Measurements from ENCODE around the gene NKD1. TPM values are rescaled to one million over a fixed set of nuclear protein-coding genes. Genes with fewer than 3 reads are reported as not detected.
A peak's percentile ranks its signal among the peaks of the same experiment; 100 is the strongest.

The NKD1 gene
- polyA plus RNA-seq, 3 donors = 0.01 TPM; not detected in 2

DNA sequence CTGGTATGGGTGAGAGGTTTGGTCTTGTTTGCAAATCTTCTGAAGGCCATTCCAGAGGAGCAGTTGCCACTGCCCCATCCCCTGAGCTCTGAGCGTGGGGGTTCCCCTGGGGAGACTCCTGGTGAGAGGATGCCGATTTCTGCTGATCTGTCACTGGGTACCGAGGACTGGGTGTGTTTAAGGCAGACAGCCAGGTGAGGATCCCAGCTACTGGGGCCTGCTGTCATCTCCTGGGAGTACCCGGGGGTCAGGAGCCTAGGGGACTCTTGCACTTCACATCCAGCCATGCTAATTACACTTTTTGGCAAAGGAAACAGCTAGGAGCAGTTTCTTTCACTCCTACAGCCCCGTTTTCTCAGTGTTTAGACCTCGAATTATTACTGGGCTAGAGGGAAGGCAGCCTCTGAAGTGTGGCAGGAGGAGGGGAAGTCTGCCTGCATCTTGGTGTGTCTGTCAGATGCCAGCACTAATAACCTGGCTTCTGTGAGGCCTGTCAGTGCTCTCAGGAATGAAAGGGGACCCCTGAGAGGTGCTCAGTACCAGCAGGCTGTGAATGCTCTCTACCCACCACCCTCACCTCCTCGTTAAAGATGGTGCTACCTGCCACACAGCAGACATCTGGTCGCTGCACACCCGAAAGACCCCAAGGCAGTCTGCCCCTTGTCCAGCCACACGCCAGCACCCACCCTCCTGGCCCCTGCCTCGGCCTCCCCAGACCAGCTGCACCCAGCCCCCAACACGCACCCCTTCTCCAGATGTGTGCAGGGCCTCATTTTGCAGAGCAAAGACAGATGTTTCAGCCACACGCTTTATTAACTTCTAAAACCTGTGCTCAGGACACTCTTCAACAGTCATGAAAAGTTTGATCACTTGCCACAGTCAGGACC is 89.8 kb downstream of the NKD1 start:
- no peaks in the 10 kb centered on the region for H3K27me3 ChIP-seq (ENCODE audit: control insufficient read depth in 2 of 2, insufficient read depth in 2 of 2, low read length in 2 of 2)
- H4K20me1 ChIP-seq (ENCODE audit: insufficient read depth, low read length) = no peaks in the 10 kb centered on the region
- no peak overlapping the region for H3K9ac ChIP-seq (ENCODE audit: insufficient read depth, low read length, poor library complexity, severe bottlenecking)
- no peak overlapping the region for H2AFZ ChIP-seq (ENCODE audit: insufficient read depth, low read depth, low read length, poor library complexity, severe bottlenecking)
- Mint-ChIP-seq H3K27ac (peak overlapping the region in 1 of 7 donors; percentile 47), H3K9me3 (peaks cover 0 to 3% (median 0%) of the 10 kb centered on the region in 7 donors), H3K4me1 (peaks cover 16% of the 10 kb centered on the region), H3K4me3 (no peak overlapping the region), H3K36me3 (no peaks in the 10 kb centered on the region), H3K27me3 (ENCODE audit: low read depth in 3 of 3) (peaks cover 4 to 9% (median 9%) of the 10 kb centered on the region in 3 donors)
- DNase-seq = no peak
- H3K4me2 ChIP-seq (replicated peaks; ENCODE audit: extremely low read depth, low read length, poor library complexity, severe bottlenecking) = no peak overlapping the region
- peaks cover 11% of the 10 kb centered on the region in 2 donors for H3K4me1 ChIP-seq (ENCODE audit: control insufficient read depth in 1 of 2, insufficient read depth in 2 of 2, low read length in 2 of 2)
- no peaks in the 10 kb centered on the region for H3K79me2 ChIP-seq (ENCODE audit: insufficient read depth, low read length)
- no peaks in the 10 kb centered on the region for H3K36me3 ChIP-seq (replicated peaks in 1 of 2; ENCODE audit: control insufficient read depth in 1 of 2, insufficient read depth in 2 of 2, low read length in 2 of 2)
- no peak overlapping the region for H3K27ac ChIP-seq (ENCODE audit: low read depth in 1 of 2, low read length in 2 of 2)
- intact Hi-C loops (cut with micrococcal nuclease) = no loop called here
- no peaks in the 10 kb centered on the region for H3K9me3 ChIP-seq (replicated peaks in 1 of 2; ENCODE audit: control insufficient read depth in 1 of 2, insufficient read depth in 1 of 2, low read length in 2 of 2)
- WGBS (ENCODE audit: insufficient coverage) = 90% methylated on average over 9 of the region's 13 CpGs
- no peak overlapping the region for H3K4me3 ChIP-seq (replicated peaks in 1 of 3; ENCODE audit: low read depth in 2 of 3, low read length in 3 of 3)
- TF ChIP-seq, protein P1, sequence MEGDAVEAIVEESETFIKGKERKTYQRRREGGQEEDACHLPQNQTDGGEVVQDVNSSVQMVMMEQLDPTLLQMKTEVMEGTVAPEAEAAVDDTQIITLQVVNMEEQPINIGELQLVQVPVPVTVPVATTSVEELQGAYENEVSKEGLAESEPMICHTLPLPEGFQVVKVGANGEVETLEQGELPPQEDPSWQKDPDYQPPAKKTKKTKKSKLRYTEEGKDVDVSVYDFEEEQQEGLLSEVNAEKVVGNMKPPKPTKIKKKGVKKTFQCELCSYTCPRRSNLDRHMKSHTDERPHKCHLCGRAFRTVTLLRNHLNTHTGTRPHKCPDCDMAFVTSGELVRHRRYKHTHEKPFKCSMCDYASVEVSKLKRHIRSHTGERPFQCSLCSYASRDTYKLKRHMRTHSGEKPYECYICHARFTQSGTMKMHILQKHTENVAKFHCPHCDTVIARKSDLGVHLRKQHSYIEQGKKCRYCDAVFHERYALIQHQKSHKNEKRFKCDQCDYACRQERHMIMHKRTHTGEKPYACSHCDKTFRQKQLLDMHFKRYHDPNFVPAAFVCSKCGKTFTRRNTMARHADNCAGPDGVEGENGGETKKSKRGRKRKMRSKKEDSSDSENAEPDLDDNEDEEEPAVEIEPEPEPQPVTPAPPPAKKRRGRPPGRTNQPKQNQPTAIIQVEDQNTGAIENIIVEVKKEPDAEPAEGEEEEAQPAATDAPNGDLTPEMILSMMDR (IDR thresholded peaks at IDR 0.05) = no peak

DNA sequence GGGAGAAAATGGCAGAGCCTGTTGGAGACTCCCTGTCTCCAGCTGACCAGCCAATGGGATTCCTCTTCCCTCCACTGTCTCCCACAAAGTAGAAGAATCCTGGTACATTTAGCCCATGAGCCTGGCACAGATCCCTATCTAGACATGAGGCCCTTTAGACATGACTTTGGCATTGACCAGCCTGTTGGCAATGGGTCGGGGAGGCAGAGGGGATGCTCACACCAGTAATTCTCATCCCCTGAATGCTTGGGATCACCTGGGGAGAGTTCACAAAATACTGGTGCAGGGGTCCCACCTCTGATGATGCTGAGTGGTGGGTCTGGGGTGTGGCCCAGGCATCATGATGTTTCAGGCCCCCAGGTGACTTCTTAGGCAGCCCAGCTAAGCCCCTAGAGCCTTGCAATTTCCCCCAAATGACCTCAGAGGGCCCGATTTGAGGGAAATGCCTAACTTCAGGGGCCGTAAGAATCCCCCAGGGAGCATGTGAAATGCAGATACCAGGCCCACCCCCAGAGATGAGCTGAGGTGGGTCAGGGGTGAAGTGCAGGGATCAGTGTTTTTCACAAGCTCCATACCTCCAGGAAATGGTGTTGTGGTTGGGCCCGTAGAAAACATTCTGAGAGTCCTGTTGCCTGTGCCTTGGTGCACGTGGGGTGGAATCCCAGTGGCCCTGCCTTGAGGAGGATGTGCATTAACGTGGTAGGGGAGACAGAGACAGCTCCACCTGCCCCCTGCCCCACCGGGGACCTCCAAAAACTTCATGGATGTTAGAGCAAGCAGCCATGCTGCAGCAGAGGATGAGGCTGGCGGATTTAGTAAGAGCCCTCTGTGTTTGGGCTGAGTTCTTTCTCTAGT is 90.8 kb downstream of the NKD1 start:
- Histone ChIP-seq H3K9me3 (replicated peaks in 1 of 2; ENCODE audit: control insufficient read depth in 1 of 2, insufficient read depth in 1 of 2, low read length in 2 of 2) (no peaks in the 10 kb centered on the region), H3K4me3 (replicated peaks in 1 of 3; ENCODE audit: low read depth in 2 of 3, low read length in 3 of 3) (no peak overlapping the region), H3K27me3 (ENCODE audit: control insufficient read depth in 2 of 2, insufficient read depth in 2 of 2, low read length in 2 of 2) (no peaks in the 10 kb centered on the region), H3K27ac (ENCODE audit: low read depth in 1 of 2, low read length in 2 of 2) (no peak overlapping the region), H3K36me3 (replicated peaks in 1 of 2; ENCODE audit: control insufficient read depth in 1 of 2, insufficient read depth in 2 of 2, low read length in 2 of 2) (no peaks in the 10 kb centered on the region), H3K4me2 (replicated peaks; ENCODE audit: extremely low read depth, low read length, poor library complexity, severe bottlenecking) (no peak overlapping the region), H4K20me1 (ENCODE audit: insufficient read depth, low read length) (no peaks in the 10 kb centered on the region), H3K4me1 (ENCODE audit: control insufficient read depth in 1 of 2, insufficient read depth in 2 of 2, low read length in 2 of 2) (peaks cover 11% of the 10 kb centered on the region in 2 donors), H3K79me2 (ENCODE audit: insufficient read depth, low read length) (no peaks in the 10 kb centered on the region), H3K9ac (ENCODE audit: insufficient read depth, low read length, poor library complexity, severe bottlenecking) (no peak overlapping the region), H2AFZ (ENCODE audit: insufficient read depth, low read depth, low read length, poor library complexity, severe bottlenecking) (no peak overlapping the region)
- Mint-ChIP-seq H3K36me3 (no peaks in the 10 kb centered on the region), H3K4me1 (peaks cover 16% of the 10 kb centered on the region), H3K9me3 (peaks cover 0 to 3% (median 0%) of the 10 kb centered on the region in 7 donors), H3K27ac (peak overlapping the region in 2 of 7 donors; percentile 46 to 54), H3K4me3 (no peak overlapping the region), H3K27me3 (ENCODE audit: low read depth in 3 of 3) (peaks cover 4 to 9% (median 8%) of the 10 kb centered on the region in 3 donors)
- intact Hi-C loops (cut with micrococcal nuclease) = no loop called here
- WGBS (ENCODE audit: insufficient coverage) = 81% methylated on average over 4 of the region's 8 CpGs
- TF ChIP-seq, protein P1 (IDR thresholded peaks at IDR 0.05) = no peak
- DNase-seq = no peak
